H1 (cell line): ENCODE data around the gene RGPD3. TPM values are rescaled to one million over a fixed set of nuclear protein-coding genes. Genes with fewer than 3 reads are reported as not detected.

Experiments
- CTCF ChIA-PET: fragments of 300-600 bp; sonication (Branson Sonifier 250); formaldehyde crosslinking; loops from one replicate; lab custom pipeline; 2021; ENCODE audit not compliant: partially characterized antibody; lab: Charles Lee
- POLR2A ChIA-PET: fragments of 300-600 bp; sonication (Branson Sonifier 250); formaldehyde crosslinking; loops from one replicate; lab custom pipeline; 2021; ENCODE audit warnings: inconsistent platforms; ENCODE audit not compliant: partially characterized antibody; lab: Charles Lee
- DNase-seq, 2 experiments: peaks; one replicate each; pipeline versions ENCODE4 v3.0.0 to v3.0.0-alpha.2; 2010 to 2022; ENCODE audit warnings: low spot score in 2 of 2, low read depth in 1 of 2, mixed read lengths in 1 of 2
- FAIRE-seq: peaks from 2 replicates; lab custom pipeline; 2011; peaks lifted over from hg19 to GRCh38; lab: Jason Lieb, UNC
- H2AFZ ChIP-seq: 2 replicates; pipeline ENCODE4 v1.8.1; 2012; ENCODE audit warnings: low read length, inconsistent platforms
- H2AK5ac ChIP-seq: 2 replicates; pipeline ENCODE4 v1.6.1; 2013; ENCODE audit warnings: low read depth, low read length
- H2BK120ac ChIP-seq: replicated peaks from 2 replicates; pipeline ENCODE3; 2013; ENCODE audit warnings: low read depth, low read length, inconsistent platforms
- H2BK12ac ChIP-seq: 2 replicates; pipeline ENCODE4 v1.6.1; 2013; ENCODE audit warnings: low read depth, low read length
- H2BK15ac ChIP-seq: 2 replicates; pipeline ENCODE4 v1.6.1; 2013; ENCODE audit warnings: low read length
- H2BK20ac ChIP-seq: 2 replicates; pipeline ENCODE4 v1.6.1; 2013; ENCODE audit warnings: low read length
- H2BK5ac ChIP-seq: 2 replicates; pipeline ENCODE4 v1.6.1; 2013; ENCODE audit warnings: low read depth, low read length
- H3K14ac ChIP-seq: 2 replicates; pipeline ENCODE4 v1.6.1; 2013; ENCODE audit warnings: inconsistent platforms; ENCODE audit not compliant: insufficient read length
- H3K18ac ChIP-seq: 2 replicates; pipeline ENCODE4 v1.6.1; 2013; ENCODE audit warnings: low read length; ENCODE audit errors: extremely low read depth
- H3K23ac ChIP-seq: 2 replicates; pipeline ENCODE4 v1.6.1; 2013; ENCODE audit warnings: inconsistent platforms; ENCODE audit not compliant: insufficient read length
- H3K23me2 ChIP-seq: 2 replicates; pipeline ENCODE4 v1.6.1; 2013; ENCODE audit warnings: low read depth, low read length
- H3K27ac ChIP-seq: 2 replicates; pipeline ENCODE4 v1.6.1; 2011; ENCODE audit warnings: low read depth, low read length, inconsistent platforms
- H3K27me3 ChIP-seq, 4 experiments: replicated peaks in 1 of 4; 1 replicate in 1 of 4; 2 replicates in 3 of 4; pipeline versions ENCODE4 v1.6.1 to v1.8.1; 2011 to 2013; ENCODE audit warnings: low read length in 3 of 4, mild to moderate bottlenecking in 3 of 4, inconsistent platforms in 2 of 4, mixed read lengths in 2 of 4, moderate library complexity in 1 of 4; ENCODE audit not compliant: control insufficient read depth in 3 of 4, insufficient read depth in 3 of 4; ENCODE audit errors: extremely low read depth in 1 of 4
- H3K36me3 ChIP-seq, 4 experiments: 2 replicates each; pipeline versions ENCODE4 v1.6.1 to v1.8.1; 2011 to 2013; ENCODE audit warnings: mild to moderate bottlenecking in 4 of 4, low read length in 3 of 4, moderate library complexity in 2 of 4, control low read depth in 1 of 4, inconsistent platforms in 1 of 4; ENCODE audit not compliant: insufficient read depth in 4 of 4, control insufficient read depth in 2 of 4
- H3K4ac ChIP-seq: replicated peaks from 2 replicates; pipeline ENCODE3; 2013; ENCODE audit warnings: low read length, low read depth, mixed read lengths, inconsistent platforms; ENCODE audit not compliant: insufficient read length
- H3K4me1 ChIP-seq, 4 experiments: replicated peaks in 1 of 4; 1 replicate in 1 of 4; 2 replicates in 3 of 4; pipeline versions ENCODE4 v1.6.1 to v1.8.1; 2011 to 2013; ENCODE audit warnings: low read length in 3 of 4, inconsistent platforms in 2 of 4, mixed read lengths in 1 of 4; ENCODE audit not compliant: insufficient read depth in 4 of 4, control insufficient read depth in 3 of 4
- H3K4me2 ChIP-seq, 2 experiments: 2 replicates each; pipeline versions ENCODE4 v1.6.1 to v1.8.1; 2011 to 2013; ENCODE audit warnings: low read depth in 2 of 2, low read length in 2 of 2, control low read depth in 1 of 2, inconsistent platforms in 1 of 2, mild to moderate bottlenecking in 1 of 2; ENCODE audit not compliant: insufficient read depth in 1 of 2
- H3K4me3 ChIP-seq, 4 experiments: fragments of 200-600, 300-600 bp in 1 of 4; sonication (generic), shearing (Covaris generic), sonication (Bioruptor Twin) in 1 of 4; 2 replicates each; pipeline versions ENCODE4 v1.5.1 to v1.8.1; 2011 to 2016; ENCODE audit warnings: low read length in 4 of 4, low read depth in 3 of 4, control low read depth in 2 of 4, inconsistent platforms in 2 of 4, mild to moderate bottlenecking in 2 of 4, mixed read lengths in 1 of 4, moderate library complexity in 1 of 4; ENCODE audit not compliant: insufficient read depth in 2 of 4; ENCODE audit errors: extremely low read depth in 1 of 4
- H3K56ac ChIP-seq: replicated peaks from 2 replicates; pipeline ENCODE3; 2013; ENCODE audit warnings: low read depth, mild to moderate bottlenecking, mixed read lengths, low read length, inconsistent platforms; ENCODE audit not compliant: insufficient read length
- H3K79me1 ChIP-seq: 2 replicates; pipeline ENCODE4 v1.6.1; 2013; ENCODE audit warnings: low read depth, low read length, control low read depth
- H3K79me2 ChIP-seq, 2 experiments: 2 replicates each; pipeline versions ENCODE4 v1.6.1 to v1.8.1; 2012 to 2013; ENCODE audit warnings: low read length in 2 of 2, mild to moderate bottlenecking in 2 of 2, inconsistent platforms in 1 of 2; ENCODE audit not compliant: insufficient read depth in 2 of 2, control insufficient read depth in 1 of 2
- H3K9ac ChIP-seq, 4 experiments: replicated peaks in 1 of 4; 1 replicate in 1 of 4; 2 replicates in 3 of 4; pipeline versions ENCODE4 v1.6.1 to v1.8.1; 2011 to 2013; ENCODE audit warnings: low read depth in 3 of 4, low read length in 3 of 4, control low read depth in 2 of 4, mild to moderate bottlenecking in 2 of 4, moderate library complexity in 2 of 4, inconsistent platforms in 1 of 4; ENCODE audit errors: extremely low read depth in 1 of 4
- H3K9me3 ChIP-seq, 2 experiments: 2 replicates each; pipeline versions ENCODE4 v1.6.1 to v1.8.1; 2012 to 2013; ENCODE audit warnings: mild to moderate bottlenecking in 2 of 2, moderate library complexity in 2 of 2, control low read depth in 1 of 2, inconsistent platforms in 1 of 2, low read depth in 1 of 2, low read length in 1 of 2, mixed read lengths in 1 of 2; ENCODE audit not compliant: insufficient read depth in 2 of 2
- H4K20me1 ChIP-seq, 2 experiments: replicated peaks in 1 of 2; 2 replicates each; pipeline versions ENCODE3 to v1.8.1; 2011 to 2013; ENCODE audit warnings: inconsistent platforms in 2 of 2, low read length in 2 of 2, mild to moderate bottlenecking in 1 of 2; ENCODE audit not compliant: insufficient read depth in 2 of 2, control insufficient read depth in 1 of 2
- H4K5ac ChIP-seq: 2 replicates; pipeline ENCODE4 v1.6.1; 2013; ENCODE audit warnings: low read length, low read depth, mixed read lengths, inconsistent platforms; ENCODE audit not compliant: insufficient read length
- H4K8ac ChIP-seq: 2 replicates; pipeline ENCODE4 v1.8.0; 2013; ENCODE audit warnings: mild to moderate bottlenecking, moderate library complexity, low read length, inconsistent platforms; ENCODE audit not compliant: insufficient read depth; ENCODE audit errors: extremely low read depth
- H4K91ac ChIP-seq: replicated peaks from 2 replicates; pipeline ENCODE3; 2013; ENCODE audit warnings: low read length, mixed read lengths, inconsistent platforms; ENCODE audit not compliant: insufficient read length
- BRCA1 ChIP-seq: IDR thresholded peaks from 2 replicates; pipeline ENCODE4 v1.6.1; 2012; ENCODE audit warnings: low read depth, low read length, improper control_type of control experiment
- CEBPB ChIP-seq: IDR thresholded peaks from 2 replicates; pipeline ENCODE4 v1.6.1; 2012; ENCODE audit warnings: low read depth, low read length
- CHD2 ChIP-seq: IDR thresholded peaks from 2 replicates; pipeline ENCODE4 v1.6.1; 2012; ENCODE audit warnings: low read length, improper control_type of control experiment
- KDM5A ChIP-seq: fragments of 200-600 bp; IDR thresholded peaks from 2 replicates; pipeline ENCODE4 v1.7.1; 2012; ENCODE audit warnings: mild to moderate bottlenecking, low read length, inconsistent platforms, mixed read lengths
- NRF1 ChIP-seq: IDR thresholded peaks from 2 replicates; pipeline ENCODE4 v1.6.1; 2011; ENCODE audit warnings: mild to moderate bottlenecking, low read depth, low read length, improper control_type of control experiment
- RAD21 ChIP-seq, 2 experiments: IDR thresholded peaks in 1 of 2; conservative IDR thresholded peaks in 1 of 2; 2 replicates each; pipeline ENCODE4 v1.6.1; 2011; ENCODE audit warnings: low read depth in 2 of 2, low read length in 2 of 2, improper control_type of control experiment in 1 of 2, inconsistent platforms in 1 of 2, mild to moderate bottlenecking in 1 of 2, moderate library complexity in 1 of 2
- ZNF274 ChIP-seq: IDR thresholded peaks from 2 replicates; pipeline ENCODE4 v1.7.0; 2012; ENCODE audit warnings: low read length, borderline replicate concordance; ENCODE audit errors: extremely low read depth
- WGBS, 2 experiments: shearing (Covaris generic) in 1 of 2; methylation state at CpG; one replicate each; pipeline versions ENCODE4 v1.1.6 to v1.1.7; 2013 to 2015; ENCODE audit warnings: low lambda C conversion rate in 2 of 2, mixed read lengths in 2 of 2, inconsistent platforms in 1 of 2, low coverage in 1 of 2, missing lambda C conversion rate in 1 of 2; ENCODE audit not compliant: insufficient replicate concordance in 2 of 2, insufficient coverage in 1 of 2, insufficient read length in 1 of 2; ENCODE audit errors: extremely low coverage in 1 of 2, missing lambda C conversion rate in 1 of 2; 5-methylcytosine and 5-hydroxymethylcytosine counted together
- polyA plus RNA-seq, 7 experiments: library from polyadenylated mRNA; depleted of rRNA in 3 of 7; stranded (reverse) in 5 of 7; unstranded in 2 of 7; fragments of >200 nt in 5 of 7; fragments of 200-250 nt in 2 of 7; gene quantifications; 1 replicate in 5 of 7; 2 replicates in 1 of 7; 4 replicates in 1 of 7; pipeline versions ENCODE4 v1.2.1 to v1.2.3, GENCODE V29; 2011 to 2013; ENCODE audit warnings: missing spikeins in 2 of 7, mixed read lengths in 2 of 7
- total RNA-seq: library from RNA; stranded (reverse); fragmentation: NEBNext Ultra II Directional; extraction: Animal tissue kit (Norgen Biotek cat#: 25700); gene quantifications from 2 replicates; pipeline ENCODE4 v1.2.1, GENCODE V29; 2021

RGPD3 gene
- total and polyA plus RNA-seq, 2 of the 8 experiments (the other 6 are each of a cell fraction or from before 2014, with no cell fraction given): 0.08 to 0.17 TPM

- H4K91ac ChIP-seq: no peak overlapping the region
- H3K4me2 ChIP-seq: no peak overlapping the region
- no peaks in the 10 kb centered on the region for H3K36me3 ChIP-seq
- H3K27me3 ChIP-seq: no peaks in the 10 kb centered on the region
- no peak overlapping the region for H3K18ac ChIP-seq
- no peak overlapping the region for H3K23ac ChIP-seq
- H3K79me1 ChIP-seq: no peaks in the 10 kb centered on the region
- no peak overlapping the region for H3K4ac ChIP-seq
- ChIA-PET CTCF (interaction anchor here (0.6 kb wide), 1 partner anchor 19 kb away, joined by 3 read pairs; no protein-coding TSS in a partner anchor), POLR2A (no interaction called here)
- H3K14ac ChIP-seq: no peak overlapping the region
- H3K23me2 ChIP-seq: no peaks in the 10 kb centered on the region
- H3K4me1 ChIP-seq: no peaks in the 10 kb centered on the region
- no peak overlapping the region for H3K56ac ChIP-seq
- no peaks in the 10 kb centered on the region for H3K9me3 ChIP-seq
- no peak overlapping the region for H3K9ac ChIP-seq
- H3K4me3 ChIP-seq: no peak overlapping the region
- H2BK120ac ChIP-seq: no peak overlapping the region
- no peak overlapping the region for H2BK5ac ChIP-seq
- H2BK12ac ChIP-seq: no peak overlapping the region
- H2BK15ac ChIP-seq: no peak overlapping the region
- no peak overlapping the region for H3K27ac ChIP-seq
- H4K5ac ChIP-seq: no peak overlapping the region
- 80% methylated on average over 2 of the region's 2 CpGs; no CpG with 5 or more reads in 1 of the 2 experiments for WGBS, 2 experiments
- no peak overlapping the region for H2AFZ ChIP-seq
- H4K8ac ChIP-seq: no peak overlapping the region
- no peaks in the 10 kb centered on the region for H3K79me2 ChIP-seq
- DNase-seq (no peak), FAIRE-seq (no peak)
- H4K20me1 ChIP-seq: no peaks in the 10 kb centered on the region
- H2BK20ac ChIP-seq: no peak overlapping the region
- H2AK5ac ChIP-seq: no peak overlapping the region
- TF ChIP-seq KDM5A (no peak), ZNF274 (no peak), CEBPB (no peak), RAD21 (IDR thresholded peaks at IDR 0.05 in 1 of 2, conservative IDR thresholded peaks at IDR 0.05 in 1 of 2; ENCODE audit: low read depth in 2 of 2, low read length in 2 of 2) (no peak), BRCA1 (no peak), CHD2 (no peak), NRF1 (no peak)
Observed at GRCh38 chr2:106350980-106351379, 117.2 kb downstream of the RGPD3 start.
